ENCODE data around the gene INPP5E.

DNA sequence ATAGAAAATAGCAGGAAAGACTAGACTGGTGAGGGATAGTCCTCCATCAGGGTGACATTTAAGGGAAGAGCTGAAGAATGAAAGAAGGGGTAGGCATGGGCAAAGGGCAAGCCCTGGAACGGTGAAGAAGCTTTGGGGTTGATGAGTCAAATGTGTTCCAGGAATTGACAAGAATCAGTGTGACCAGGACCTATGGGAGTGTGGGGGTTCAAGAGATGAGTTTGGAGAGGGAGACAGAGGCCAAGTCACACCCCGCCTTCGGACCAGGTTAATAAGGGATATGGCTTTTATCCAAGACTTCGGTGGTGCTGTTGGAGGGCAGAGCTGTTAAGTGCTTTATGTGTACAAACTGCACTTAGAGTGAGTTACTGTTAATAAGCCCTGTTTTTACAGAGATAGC, 28.3 kb downstream of the INPP5E start:
- TF ChIP-seq POLR2A (IDR thresholded peaks at IDR 0.05) = no peak
- TF ChIP-seq, protein P1, sequence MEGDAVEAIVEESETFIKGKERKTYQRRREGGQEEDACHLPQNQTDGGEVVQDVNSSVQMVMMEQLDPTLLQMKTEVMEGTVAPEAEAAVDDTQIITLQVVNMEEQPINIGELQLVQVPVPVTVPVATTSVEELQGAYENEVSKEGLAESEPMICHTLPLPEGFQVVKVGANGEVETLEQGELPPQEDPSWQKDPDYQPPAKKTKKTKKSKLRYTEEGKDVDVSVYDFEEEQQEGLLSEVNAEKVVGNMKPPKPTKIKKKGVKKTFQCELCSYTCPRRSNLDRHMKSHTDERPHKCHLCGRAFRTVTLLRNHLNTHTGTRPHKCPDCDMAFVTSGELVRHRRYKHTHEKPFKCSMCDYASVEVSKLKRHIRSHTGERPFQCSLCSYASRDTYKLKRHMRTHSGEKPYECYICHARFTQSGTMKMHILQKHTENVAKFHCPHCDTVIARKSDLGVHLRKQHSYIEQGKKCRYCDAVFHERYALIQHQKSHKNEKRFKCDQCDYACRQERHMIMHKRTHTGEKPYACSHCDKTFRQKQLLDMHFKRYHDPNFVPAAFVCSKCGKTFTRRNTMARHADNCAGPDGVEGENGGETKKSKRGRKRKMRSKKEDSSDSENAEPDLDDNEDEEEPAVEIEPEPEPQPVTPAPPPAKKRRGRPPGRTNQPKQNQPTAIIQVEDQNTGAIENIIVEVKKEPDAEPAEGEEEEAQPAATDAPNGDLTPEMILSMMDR (IDR thresholded peaks at IDR 0.05) = no peak

Measured in heart left ventricle (tissue), 13 donors.